Caco-2 (cell line): Measurements from ENCODE around the gene RTL10. TPM values are rescaled to one million over a fixed set of nuclear protein-coding genes. Genes with fewer than 3 reads are reported as not detected.
"Not testable (repeated sequence)": the region's sequence is repeated elsewhere in the genome, so short reads cannot be mapped to it uniquely, and the experiment has no call there.

Experiments
- BruUV-seq: library from RNA; stranded (reverse); fragments of 400-500 nt; replicated peaks from 2 replicates; lab custom pipeline; 2021; lab: Mats Ljungman, UMichigan
- CTCF ChIA-PET: fragments of 300-600 bp; sonication (Branson Sonifier 250); formaldehyde crosslinking; loops from one replicate; lab custom pipeline; 2022; ENCODE audit warnings: antibody characterized with exemption; lab: Charles Lee
- POLR2A ChIA-PET: fragments of 300-600 bp; sonication (Branson Sonifier 250); formaldehyde crosslinking; loops from one replicate; lab custom pipeline; 2022; ENCODE audit warnings: antibody characterized with exemption; lab: Charles Lee
- DNase-seq, 2 experiments: peaks; one replicate each; pipeline versions ENCODE4 v3.0.0 to v3.0.0-alpha.2; 2020 to 2022
- H3K27me3 ChIP-seq: replicated peaks from 2 replicates; pipeline ENCODE4 v1.6.0; 2011; ENCODE audit warnings: low read length; ENCODE audit not compliant: control insufficient read depth, insufficient read depth
- H3K36me3 ChIP-seq: 2 replicates; pipeline ENCODE4 v1.5.1; 2011; ENCODE audit warnings: low read length; ENCODE audit not compliant: control insufficient read depth, insufficient read depth
- H3K4me1 ChIP-seq: fragments of 250-450 bp; sonication (Bioruptor Pico); 2 replicates; pipeline ENCODE4 v1.5.1; 2020; ENCODE audit warnings: mild to moderate bottlenecking
- H3K4me3 ChIP-seq: 2 replicates; pipeline ENCODE4 v1.5.1; 2011; ENCODE audit warnings: low read depth, mild to moderate bottlenecking, control low read depth, low read length
- H3K9me3 ChIP-seq: fragments of 250-450 bp; sonication (Bioruptor Pico); 2 replicates; pipeline ENCODE4 v1.5.1; 2020; ENCODE audit warnings: mild to moderate bottlenecking, moderate library complexity
- H3K27ac Mint-ChIP-seq: one replicate; pipeline ENCODE4 v1.8.0; 2022; ENCODE audit warnings: mixed read lengths; ENCODE audit not compliant: unreplicated experiment
- H3K27me3 Mint-ChIP-seq: one replicate; pipeline ENCODE4 v1.8.0; 2022; ENCODE audit warnings: mixed read lengths; ENCODE audit not compliant: insufficient read depth, unreplicated experiment
- H3K36me3 Mint-ChIP-seq: one replicate; pipeline ENCODE4 v1.8.0; 2022; ENCODE audit warnings: mild to moderate bottlenecking, mixed read lengths; ENCODE audit not compliant: insufficient read depth, unreplicated experiment
- H3K4me1 Mint-ChIP-seq: one replicate; pipeline ENCODE4 v1.8.0; 2022; ENCODE audit warnings: low read depth, mixed read lengths; ENCODE audit not compliant: unreplicated experiment
- H3K4me3 Mint-ChIP-seq: one replicate; pipeline ENCODE4 v1.8.0; 2022; ENCODE audit warnings: mild to moderate bottlenecking, moderate library complexity, mixed read lengths; ENCODE audit not compliant: unreplicated experiment
- H3K9me3 Mint-ChIP-seq: one replicate; pipeline ENCODE4 v1.8.0; 2022; ENCODE audit warnings: mixed read lengths; ENCODE audit not compliant: unreplicated experiment
- CTCF ChIP-seq, 2 experiments: fragments of 200-600 bp in 1 of 2; IDR thresholded peaks; 1 replicate in 1 of 2; 2 replicates in 1 of 2; pipeline versions ENCODE4 v1.5.1 to v1.8.0; 2011 to 2022; ENCODE audit warnings: antibody characterized with exemption in 1 of 2, control low read depth in 1 of 2, inconsistent platforms in 1 of 2, low read depth in 1 of 2, low read length in 1 of 2, mild to moderate bottlenecking in 1 of 2, moderate library complexity in 1 of 2; ENCODE audit not compliant: insufficient read depth in 1 of 2, severe bottlenecking in 1 of 2, unreplicated experiment in 1 of 2
- intact Hi-C: fragments of 100-400 bp; cut with micrococcal nuclease; formaldehyde crosslinking; loops from one replicate; pipeline ENCODE4 v1.10.0; 2022; ENCODE audit not compliant: unreplicated experiment
- total RNA-seq: library from RNA; stranded (reverse); gene quantifications from 2 replicates; pipeline ENCODE4 v1.2.3, GENCODE V29; 2022

RTL10 gene
- total RNA-seq, 1 experiment from 2014 or later, result 27.5 TPM

GRCh38 chr22:19885841-19886592 is 31.3 kb upstream of the RTL10 start:
- H3K36me3 ChIP-seq, result no peaks in the 10 kb centered on the region
- POLR2A ChIA-PET, result no interaction called here
- Mint-ChIP-seq H3K27me3 (no peaks in the 10 kb centered on the region), H3K27ac (peak overlapping the region; percentile 79), H3K4me3 (no peak overlapping the region), H3K36me3 (peaks cover 18% of the 10 kb centered on the region), H3K4me1 (peaks cover 2% of the 10 kb centered on the region), H3K9me3 (no peaks in the 10 kb centered on the region)
- no peaks in the 10 kb centered on the region for H3K27me3 ChIP-seq
- peaks cover 27% of the 10 kb centered on the region for H3K4me1 ChIP-seq
- CTCF ChIA-PET, result interaction anchor here (1.5 kb wide), 1 partner anchor 36 kb away, joined by 3 read pairs; no protein-coding TSS in a partner anchor
- no peaks in the 10 kb centered on the region for H3K9me3 ChIP-seq
- TF ChIP-seq CTCF (IDR thresholded peaks at IDR 0.05; ENCODE audit: insufficient read depth in 1 of 2, low read depth in 1 of 2, low read length in 1 of 2, severe bottlenecking in 1 of 2, unreplicated experiment in 1 of 2), result no peak
- H3K4me3 ChIP-seq, result no peak overlapping the region
- no TSS peak for BruUV-seq
- intact Hi-C loops, result no loop called here
- no peak for DNase-seq

GRCh38 chr22:19884954-19885751 is 30.5 kb upstream of the RTL10 start:
- Histone ChIP-seq H3K27me3 (no peaks in the 10 kb centered on the region), H3K4me1 (peaks cover 31% of the 10 kb centered on the region), H3K9me3 (no peaks in the 10 kb centered on the region), H3K36me3 (no peaks in the 10 kb centered on the region), H3K4me3 (no peak overlapping the region)
- no peak for DNase-seq
- H3K27me3 Mint-ChIP-seq, result no peaks in the 10 kb centered on the region
- TF ChIP-seq CTCF (IDR thresholded peaks at IDR 0.05; ENCODE audit: insufficient read depth in 1 of 2, low read depth in 1 of 2, low read length in 1 of 2, severe bottlenecking in 1 of 2, unreplicated experiment in 1 of 2), result no peak
- H3K4me3 Mint-ChIP-seq, result no peak overlapping the region
- H3K36me3 Mint-ChIP-seq, result peaks cover 22% of the 10 kb centered on the region
- no TSS peak for BruUV-seq
- ChIA-PET POLR2A (no interaction called here), CTCF (interaction anchor here (1.0 to 1.5 kb wide), 2 partner anchors 25 to 35 kb away, joined by 3 read pairs; no protein-coding TSS in a partner anchor)
- H3K27ac Mint-ChIP-seq, result peak overlapping the region; percentile 79
- H3K4me1 Mint-ChIP-seq, result peaks cover 11% of the 10 kb centered on the region
- intact Hi-C loops, result no loop called here
- no peaks in the 10 kb centered on the region for H3K9me3 Mint-ChIP-seq

- Mint-ChIP-seq H3K36me3 (peaks cover 22% of the 10 kb centered on the region), H3K4me3 (no peak overlapping the region), H3K27ac (no peak overlapping the region), H3K9me3 (no peaks in the 10 kb centered on the region), H3K27me3 (no peaks in the 10 kb centered on the region), H3K4me1 (peaks cover 13% of the 10 kb centered on the region)
- BruUV-seq, result no TSS peak
- POLR2A ChIA-PET, result no interaction called here
- peak in 1 of 2 experiments; percentile 25 for DNase-seq
- no peaks in the 10 kb centered on the region; the same call in 1 of the 2 replicates for H3K36me3 ChIP-seq
- no peak for TF ChIP-seq CTCF (IDR thresholded peaks at IDR 0.05; ENCODE audit: insufficient read depth in 1 of 2, low read depth in 1 of 2, low read length in 1 of 2, severe bottlenecking in 1 of 2, unreplicated experiment in 1 of 2)
- H3K27me3 ChIP-seq, result no peaks in the 10 kb centered on the region
- CTCF ChIA-PET, result interaction anchor here (1.0 to 1.5 kb wide), 2 partner anchors 26 to 34 kb away, joined by 3 read pairs; no protein-coding TSS in a partner anchor
- H3K4me1 ChIP-seq, result peaks cover 38% of the 10 kb centered on the region
- intact Hi-C loops, result no loop called here
- H3K9me3 ChIP-seq, result no peaks in the 10 kb centered on the region
- no peak overlapping the region for H3K4me3 ChIP-seq
Observed at GRCh38 chr22:19884161-19884953, 29.7 kb upstream of the RTL10 start.

GRCh38 chr22:19883446-19883845 is 28.8 kb upstream of the RTL10 start:
- Mint-ChIP-seq H3K4me1 (peaks cover 13% of the 10 kb centered on the region), H3K27ac (peak overlapping the region; percentile 100), H3K36me3 (peaks cover 22% of the 10 kb centered on the region)
- H3K9me3 Mint-ChIP-seq, BruUV-seq, intact Hi-C loops, H3K4me3 Mint-ChIP-seq, POLR2A ChIA-PET, H3K9me3 ChIP-seq, H3K27me3 Mint-ChIP-seq, H3K4me3 ChIP-seq, H3K27me3 ChIP-seq, H3K36me3 ChIP-seq, CTCF ChIA-PET: not testable (repeated sequence)
- DNase-seq, result peak in 1 of 2 experiments; percentile 7
- peaks cover 38% of the 10 kb centered on the region for H3K4me1 ChIP-seq
